HFFc6 (cell line): ENCODE measurements around the gene ASB13. TPM values are rescaled to one million over a fixed set of nuclear protein-coding genes. Genes with fewer than 3 reads are reported as not detected.

ENCODE experiments used
- DNase-seq: peaks from one replicate; pipeline ENCODE4 v3.0.0-alpha.2; 2018
- H3K27ac Mint-ChIP-seq: 2 replicates; pipeline ENCODE4 v1.8.0; 2020; ENCODE audit warnings: mild to moderate bottlenecking, mixed read lengths
- H3K27me3 Mint-ChIP-seq: 2 replicates; pipeline ENCODE4 v1.8.0; 2021; ENCODE audit warnings: mild to moderate bottlenecking, moderate library complexity, mixed read lengths; ENCODE audit not compliant: insufficient read depth
- H3K36me3 Mint-ChIP-seq: 2 replicates; pipeline ENCODE4 v1.8.0; 2021; ENCODE audit warnings: low read depth, mixed read lengths
- H3K4me1 Mint-ChIP-seq: 2 replicates; pipeline ENCODE4 v1.8.0; 2020; ENCODE audit warnings: low read depth, mixed read lengths
- H3K4me3 Mint-ChIP-seq: 2 replicates; pipeline ENCODE4 v1.8.0; 2020; ENCODE audit warnings: mild to moderate bottlenecking, moderate library complexity, mixed read lengths
- H3K9me3 Mint-ChIP-seq: 2 replicates; pipeline ENCODE4 v1.8.0; 2020; ENCODE audit warnings: mild to moderate bottlenecking, mixed read lengths
- total RNA-seq, 6 experiments: library from RNA; stranded (reverse); fragmentation: NEBNext Ultra II Directional; extraction: Animal tissue kit (Norgen Biotek cat#: 25700); gene quantifications; 2 replicates in 1 of 6; 3 replicates in 5 of 6; pipeline ENCODE4 v1.2.3, GENCODE V29; 2021
- TF ChIP-seq, protein P1 (sequence below): fragments of 200-600 bp; sonication (generic); IDR thresholded peaks from 2 replicates; pipeline ENCODE4 v1.5.0; 2021; ENCODE audit warnings: antibody characterized with exemption, mild to moderate bottlenecking

ASB13 gene
- total RNA-seq, 6 experiments from 2014 or later, result 7.8 to 10.1 (median 9.1) TPM

DNA sequence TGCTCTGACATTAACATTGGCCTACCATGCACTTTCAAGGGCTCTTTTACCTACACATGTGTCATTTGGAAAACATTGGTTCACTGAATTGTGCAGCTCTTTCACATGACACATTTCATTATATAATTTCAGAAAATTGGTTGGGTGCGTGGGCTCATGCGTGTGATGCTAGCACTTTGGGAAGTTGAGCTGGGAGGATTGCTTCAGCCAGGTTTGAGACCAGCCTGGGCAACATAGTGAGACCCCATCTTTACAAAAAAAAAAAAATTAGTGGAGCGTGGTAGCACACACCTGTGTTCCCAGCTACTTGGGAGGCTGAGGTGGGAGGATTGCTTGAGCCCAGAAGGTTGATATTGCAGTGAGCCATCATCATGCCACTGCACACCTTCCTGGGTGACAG, 22.2 kb upstream of the ASB13 start:
- Mint-ChIP-seq H3K4me3 (no peak overlapping the region), H3K27ac (no peak overlapping the region), H3K4me1 (peaks cover 60% of the 10 kb centered on the region), H3K27me3 (no peaks in the 10 kb centered on the region), H3K36me3 (peaks cover 12% of the 10 kb centered on the region), H3K9me3 (no peaks in the 10 kb centered on the region)
- TF ChIP-seq, protein P1, sequence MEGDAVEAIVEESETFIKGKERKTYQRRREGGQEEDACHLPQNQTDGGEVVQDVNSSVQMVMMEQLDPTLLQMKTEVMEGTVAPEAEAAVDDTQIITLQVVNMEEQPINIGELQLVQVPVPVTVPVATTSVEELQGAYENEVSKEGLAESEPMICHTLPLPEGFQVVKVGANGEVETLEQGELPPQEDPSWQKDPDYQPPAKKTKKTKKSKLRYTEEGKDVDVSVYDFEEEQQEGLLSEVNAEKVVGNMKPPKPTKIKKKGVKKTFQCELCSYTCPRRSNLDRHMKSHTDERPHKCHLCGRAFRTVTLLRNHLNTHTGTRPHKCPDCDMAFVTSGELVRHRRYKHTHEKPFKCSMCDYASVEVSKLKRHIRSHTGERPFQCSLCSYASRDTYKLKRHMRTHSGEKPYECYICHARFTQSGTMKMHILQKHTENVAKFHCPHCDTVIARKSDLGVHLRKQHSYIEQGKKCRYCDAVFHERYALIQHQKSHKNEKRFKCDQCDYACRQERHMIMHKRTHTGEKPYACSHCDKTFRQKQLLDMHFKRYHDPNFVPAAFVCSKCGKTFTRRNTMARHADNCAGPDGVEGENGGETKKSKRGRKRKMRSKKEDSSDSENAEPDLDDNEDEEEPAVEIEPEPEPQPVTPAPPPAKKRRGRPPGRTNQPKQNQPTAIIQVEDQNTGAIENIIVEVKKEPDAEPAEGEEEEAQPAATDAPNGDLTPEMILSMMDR, result no peak
- no peak for DNase-seq

DNA sequence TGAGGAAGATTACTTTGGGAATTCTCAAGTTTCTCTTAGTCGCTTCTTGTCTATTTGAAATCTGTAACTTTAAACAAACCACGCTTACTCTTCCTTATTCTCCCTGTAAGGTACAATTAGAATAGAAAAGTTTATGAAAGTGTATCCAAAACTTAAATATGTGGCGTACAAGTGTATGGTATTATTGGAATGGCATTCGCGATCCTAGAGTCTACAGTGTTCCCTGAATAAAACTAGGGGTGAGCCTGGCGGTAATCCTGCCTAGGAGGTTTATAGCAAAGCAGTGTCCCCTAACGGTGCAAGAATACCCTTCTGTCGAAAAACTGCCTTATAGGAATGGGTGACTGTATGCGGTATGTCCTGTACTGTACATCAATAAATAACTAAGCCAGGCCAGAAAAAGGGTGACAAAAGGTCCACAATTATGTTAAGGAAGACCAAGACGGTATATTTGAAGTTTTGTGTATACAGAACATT, 19.4 kb upstream of the ASB13 start:
- H3K36me3 Mint-ChIP-seq, result peaks cover 12% of the 10 kb centered on the region
- H3K9me3 Mint-ChIP-seq, result no peaks in the 10 kb centered on the region
- no peaks in the 10 kb centered on the region for H3K27me3 Mint-ChIP-seq
- H3K4me3 Mint-ChIP-seq, result peak overlapping the region; percentile 100
- no peak for DNase-seq
- TF ChIP-seq, protein P1, result no peak; the same call in 1 of the 2 replicates
- H3K4me1 Mint-ChIP-seq, result peaks cover 40% of the 10 kb centered on the region
- H3K27ac Mint-ChIP-seq, result peak overlapping the region; percentile 96

DNA sequence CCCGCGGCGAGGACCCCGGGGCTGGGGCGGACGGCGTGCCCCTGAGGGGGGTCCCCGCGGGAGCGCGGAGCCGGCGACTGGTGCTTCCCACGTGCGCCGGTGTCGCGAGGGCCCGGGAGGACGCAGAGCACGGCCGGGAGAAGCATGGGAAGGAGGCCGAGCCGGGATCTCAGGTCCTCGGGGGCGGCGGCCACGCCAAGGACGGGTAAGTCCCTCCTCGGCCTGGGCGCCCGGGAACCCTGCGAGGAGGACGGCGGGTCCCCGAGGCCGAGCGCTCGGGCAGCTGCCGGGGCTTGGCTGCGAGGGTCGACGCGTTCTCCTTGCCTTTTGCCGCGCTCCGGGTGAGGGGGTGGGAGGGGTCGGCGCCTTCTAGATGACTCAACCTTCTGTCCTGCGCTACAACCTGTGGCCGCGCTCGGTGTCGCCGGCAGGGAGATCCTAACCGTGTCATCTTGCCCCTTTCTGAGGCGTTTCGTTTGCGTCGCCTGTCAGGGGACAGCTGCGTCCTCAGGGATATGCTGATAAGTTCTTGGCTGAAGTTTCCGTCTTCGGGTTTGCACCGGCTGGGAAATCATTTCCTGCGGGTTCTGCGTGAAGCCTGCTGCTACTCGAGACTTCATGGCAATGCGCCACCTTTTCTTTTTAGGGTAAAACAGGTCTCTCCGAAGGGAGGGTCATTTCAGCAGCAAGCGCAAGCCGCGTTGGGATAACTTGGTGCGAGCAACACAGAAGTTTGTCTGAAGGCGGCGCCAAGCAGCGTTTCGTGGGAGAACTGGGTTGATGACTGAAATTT, 18.8 kb upstream of the ASB13 start:
- peak overlapping the region; percentile 100 for H3K4me3 Mint-ChIP-seq
- H3K36me3 Mint-ChIP-seq, result peaks cover 12% of the 10 kb centered on the region
- peaks cover 40% of the 10 kb centered on the region for H3K4me1 Mint-ChIP-seq
- no peaks in the 10 kb centered on the region for H3K27me3 Mint-ChIP-seq
- TF ChIP-seq, protein P1, result peak; percentile 71
- peak overlapping the region; percentile 96 for H3K27ac Mint-ChIP-seq
- peak; percentile 69 for DNase-seq
- no peaks in the 10 kb centered on the region for H3K9me3 Mint-ChIP-seq

DNA sequence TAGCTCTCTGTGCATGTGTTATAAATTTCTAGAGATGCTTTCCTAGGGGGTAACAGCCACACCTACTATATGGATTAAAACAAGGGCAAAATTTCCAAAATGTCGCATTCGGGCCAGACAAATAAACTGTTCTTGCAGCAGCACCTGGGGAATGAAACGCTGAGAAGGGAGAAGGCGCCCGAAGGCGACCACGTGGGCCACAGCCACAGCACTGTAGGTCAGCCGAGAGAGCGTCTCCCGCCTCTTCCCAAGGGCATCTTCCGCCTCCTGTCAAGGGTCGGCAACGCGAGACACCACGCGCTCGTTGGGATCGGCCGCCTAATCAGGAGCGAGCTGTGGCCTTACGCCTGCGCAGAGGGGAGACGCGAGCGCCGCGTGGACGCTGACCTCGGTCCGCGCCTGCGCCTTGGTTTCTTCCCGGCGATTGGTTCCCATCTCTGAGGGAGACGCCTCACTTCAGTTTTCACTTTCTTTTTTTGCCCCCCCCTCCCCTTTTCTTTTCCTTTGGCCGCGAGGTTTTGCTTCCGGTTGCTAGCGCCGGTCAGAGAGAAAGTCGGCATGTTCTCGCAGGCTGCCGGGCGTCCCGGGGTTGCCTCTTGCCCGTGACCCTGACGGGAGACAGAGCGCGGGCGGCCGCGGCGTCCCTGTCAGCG, 18.0 kb upstream of the ASB13 start, which contains the start of gene TASOR2:
TASOR2 (plus strand) TSS at position 521 of the 653 bp plus-strand sequence. CDS start 35,805 bp downstream, outside the sequence.
- peaks cover 12% of the 10 kb centered on the region for H3K36me3 Mint-ChIP-seq
- TF ChIP-seq, protein P1, result no peak
- no peaks in the 10 kb centered on the region for H3K9me3 Mint-ChIP-seq
- peaks cover 47% of the 10 kb centered on the region for H3K4me1 Mint-ChIP-seq
- peak within 1 kb of the TSS; percentile 96 for H3K27ac Mint-ChIP-seq
- peak within 1 kb of the TSS; percentile 100 for H3K4me3 Mint-ChIP-seq
- DNase-seq, result peak; percentile 97
- H3K27me3 Mint-ChIP-seq, result no peaks in the 10 kb centered on the region

DNA sequence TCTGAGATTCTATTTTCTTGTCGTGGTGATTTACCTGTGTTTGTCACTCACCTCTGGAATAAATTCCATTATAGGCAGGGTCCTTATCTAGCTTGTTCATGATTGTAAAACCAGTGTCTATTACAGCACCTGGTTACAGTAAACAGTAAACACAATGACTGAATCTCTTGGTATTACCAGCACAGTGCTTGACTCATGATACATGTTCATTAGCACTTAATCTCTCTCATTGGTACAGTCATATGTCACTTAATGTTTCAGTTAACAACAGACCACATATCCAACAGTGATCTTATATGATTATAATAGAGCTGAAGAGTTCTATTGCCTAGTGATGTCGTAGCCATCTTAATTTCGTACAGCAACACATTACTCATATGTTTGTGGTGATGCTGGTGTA, 16.7 kb upstream of the ASB13 start:
- no peak for DNase-seq
- no peak overlapping the region for H3K4me3 Mint-ChIP-seq
- H3K27me3 Mint-ChIP-seq, result peaks cover 3% of the 10 kb centered on the region
- H3K27ac Mint-ChIP-seq, result no peak overlapping the region
- TF ChIP-seq, protein P1, result no peak
- peaks cover 8% of the 10 kb centered on the region for H3K36me3 Mint-ChIP-seq
- no peaks in the 10 kb centered on the region for H3K9me3 Mint-ChIP-seq
- peaks cover 40% of the 10 kb centered on the region for H3K4me1 Mint-ChIP-seq
